DMS53 (cell line): ENCODE results near the gene HOXD11.

Experiments
- DNase-seq: peaks from one replicate; lab custom pipeline; 2025; lab: John Stamatoyannopoulos, UW

The HOXD11 gene

GRCh38 chr2:176106581-176107539 lies at the start of gene HOXD11:
Gene HOXD11, plus strand, starts transcription at chr2:176107280. Its CDS starts 76 bp downstream, at chr2:176107356.
- peak; percentile 84 for DNase-seq

DNA sequence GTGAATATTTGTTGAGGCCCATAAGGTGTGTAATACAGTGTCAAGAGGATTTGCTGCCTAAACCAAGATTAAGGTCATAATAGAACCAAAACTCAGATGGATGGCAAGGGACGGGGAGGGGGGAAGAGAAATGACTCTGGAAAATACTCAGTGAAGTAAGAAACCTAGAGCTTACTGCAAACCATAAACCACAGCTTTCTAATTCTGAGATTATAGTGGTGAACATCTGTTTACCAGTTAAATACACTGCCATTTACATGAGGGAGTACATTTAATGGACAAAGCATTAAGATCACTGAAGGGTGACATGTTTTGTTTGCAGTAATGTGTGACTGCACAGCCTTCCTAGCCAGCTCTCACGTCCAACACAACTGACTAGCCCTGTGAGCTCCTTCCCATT lies 43.1 kb upstream of the HOXD11 start:
- peak; percentile 64 for DNase-seq

DNA sequence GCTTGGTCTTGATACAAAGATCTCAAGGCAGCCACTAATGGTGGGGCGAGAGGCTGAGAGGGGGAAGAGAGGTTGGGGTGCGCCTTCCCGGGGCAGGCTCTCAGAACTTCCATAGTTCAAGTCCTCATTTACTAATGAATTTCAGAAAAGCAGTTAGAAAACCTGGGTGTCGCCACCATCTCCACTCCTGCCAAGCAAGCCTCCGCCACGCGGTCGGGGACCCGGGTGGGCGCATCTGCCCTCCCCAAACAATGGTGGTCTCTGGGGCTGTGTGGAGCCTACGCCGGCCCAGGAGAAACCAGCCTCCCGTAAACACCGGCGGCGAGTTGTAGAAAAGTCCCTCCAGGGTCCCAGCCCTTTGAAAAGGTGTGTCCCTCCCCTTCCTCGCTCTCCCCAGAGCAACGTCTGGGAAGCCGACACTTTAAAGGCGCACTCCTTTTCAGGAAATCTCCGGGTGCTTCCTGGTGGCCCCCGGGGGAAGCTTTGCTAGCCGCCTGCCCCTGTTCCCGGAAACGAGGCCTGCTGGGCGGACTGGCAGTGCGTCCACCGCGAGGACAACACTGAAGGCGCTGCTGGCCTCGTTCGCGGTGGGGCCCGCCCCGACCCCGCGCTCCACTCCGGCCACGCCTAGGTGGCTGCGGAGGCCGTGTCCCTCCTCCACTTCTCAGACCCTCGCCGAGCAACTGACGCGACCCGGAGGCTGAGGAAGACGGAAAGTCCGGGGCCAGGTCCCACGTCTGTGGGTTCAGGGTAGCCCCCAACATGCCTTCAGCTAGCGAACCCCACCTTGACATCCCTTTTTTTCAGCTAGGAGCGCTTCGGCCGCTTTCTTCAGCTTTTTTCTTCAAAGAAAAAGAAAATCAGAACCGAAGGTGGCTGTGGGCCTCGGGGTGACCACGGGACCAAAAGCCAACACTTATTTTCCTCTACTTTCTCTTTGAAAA lies 40.2 kb upstream of the HOXD11 start:
- DNase-seq: peak; percentile 50

DNA sequence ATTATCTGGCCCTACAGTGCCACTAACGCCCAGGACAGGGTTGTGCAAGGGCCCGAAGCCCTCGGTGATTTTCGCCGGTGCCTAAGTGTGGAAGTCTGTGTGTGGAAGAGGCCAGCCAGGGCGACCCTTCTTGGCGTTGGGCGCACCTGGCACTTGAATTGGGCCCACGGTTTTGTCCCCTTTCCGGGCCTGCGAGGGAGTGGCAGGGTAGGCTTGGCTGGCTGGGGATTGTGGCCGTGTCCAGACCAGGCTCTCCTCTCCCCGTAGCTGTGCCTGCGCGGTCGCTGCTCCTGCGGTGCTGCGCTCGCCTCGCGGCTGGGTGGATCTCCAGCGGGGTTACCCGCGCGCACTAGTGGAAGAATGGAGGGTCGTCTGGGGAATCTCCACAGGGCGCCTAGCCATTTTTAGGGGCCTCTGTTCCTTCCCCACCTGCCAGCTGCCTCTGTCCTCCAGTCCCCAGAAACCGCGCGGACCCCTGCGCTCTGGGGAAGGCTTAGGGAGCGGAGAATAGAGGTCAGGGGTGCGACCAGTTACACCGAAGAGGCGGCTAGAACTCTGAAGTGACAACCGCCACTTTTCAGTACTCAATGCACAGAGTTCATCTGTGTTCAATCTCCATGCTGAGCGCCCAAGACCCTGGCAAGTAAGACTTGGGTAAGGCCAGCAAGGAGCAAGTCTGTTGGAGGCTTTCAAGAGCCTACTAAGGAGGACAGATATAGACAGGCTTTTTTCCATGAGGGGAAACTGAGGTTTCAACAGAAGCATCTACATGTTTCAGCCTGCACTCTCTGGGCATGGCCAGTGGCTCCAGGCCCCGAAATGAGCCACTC lies 39.3 kb upstream of the HOXD11 start:
- peak; percentile 73 for DNase-seq

GRCh38 chr2:176068419-176068832 lies 38.7 kb upstream of the HOXD11 start:
- DNase-seq: peak; percentile 58

GRCh38 chr2:176071330-176072291 lies 35.5 kb upstream of the HOXD11 start:
- DNase-seq: no peak

DNA sequence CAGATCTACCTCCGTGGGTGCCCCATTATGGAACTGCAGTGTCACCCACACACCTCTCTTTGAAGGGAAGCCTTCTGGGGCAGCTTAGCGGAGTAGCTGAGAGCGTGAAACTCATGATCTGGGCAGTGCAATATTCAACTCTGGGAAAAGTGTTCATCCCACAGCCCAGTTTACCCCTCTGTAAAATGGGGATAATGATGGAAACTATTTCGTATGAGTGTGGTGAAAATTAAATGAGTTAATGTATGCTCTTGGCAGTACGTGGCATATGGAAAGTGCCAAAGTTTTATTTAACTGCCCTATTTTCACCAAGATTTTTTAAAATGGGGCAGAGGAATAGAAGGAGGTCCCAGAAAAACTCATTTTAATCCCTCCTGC lies 34.8 kb upstream of the HOXD11 start:
- DNase-seq: no peak

DNA sequence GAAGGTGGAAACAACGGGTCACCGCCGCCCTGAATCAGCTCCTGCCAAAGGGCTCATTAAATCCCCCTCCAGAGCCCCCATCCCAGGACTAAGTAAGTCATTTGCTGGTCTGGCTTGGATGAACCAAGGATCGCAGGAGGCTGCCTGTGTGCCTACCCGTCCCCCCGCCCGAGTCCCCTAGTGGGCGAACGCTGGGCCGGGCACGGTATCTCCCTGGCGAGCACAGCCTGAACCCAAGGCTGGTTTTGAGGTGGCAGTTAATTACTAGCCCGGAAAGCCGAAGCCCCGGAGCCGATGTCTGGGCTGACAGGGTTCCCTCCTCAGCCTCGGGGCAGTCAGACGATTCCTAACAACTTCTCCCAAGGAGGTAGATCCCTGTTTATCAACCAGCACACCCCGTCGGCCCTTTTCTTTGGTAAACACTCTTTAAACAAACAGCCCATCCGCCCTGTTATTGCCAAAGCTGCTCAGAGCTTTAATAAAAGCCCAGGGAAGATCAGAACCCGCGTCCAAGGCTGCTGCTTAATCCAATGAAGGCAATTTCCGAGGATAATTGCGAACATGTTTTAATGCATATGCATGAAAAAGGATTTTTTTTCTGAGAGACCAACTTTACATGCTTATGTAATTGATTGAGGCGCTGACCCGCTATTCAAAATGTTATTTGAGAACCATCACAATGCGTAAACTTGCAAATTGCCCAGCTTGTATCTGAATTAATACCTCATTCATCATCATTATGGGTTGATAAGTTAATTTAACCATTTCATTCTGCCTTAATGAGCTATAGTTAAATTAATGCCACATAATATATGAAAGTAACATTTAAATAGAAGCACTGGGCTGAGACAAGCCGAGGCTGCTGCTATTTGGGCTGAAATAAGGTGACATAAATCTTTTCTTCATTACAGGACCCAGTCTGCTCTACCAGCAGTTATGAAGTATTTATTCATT lies 33.9 kb upstream of the HOXD11 start:
- DNase-seq: no peak

DNA sequence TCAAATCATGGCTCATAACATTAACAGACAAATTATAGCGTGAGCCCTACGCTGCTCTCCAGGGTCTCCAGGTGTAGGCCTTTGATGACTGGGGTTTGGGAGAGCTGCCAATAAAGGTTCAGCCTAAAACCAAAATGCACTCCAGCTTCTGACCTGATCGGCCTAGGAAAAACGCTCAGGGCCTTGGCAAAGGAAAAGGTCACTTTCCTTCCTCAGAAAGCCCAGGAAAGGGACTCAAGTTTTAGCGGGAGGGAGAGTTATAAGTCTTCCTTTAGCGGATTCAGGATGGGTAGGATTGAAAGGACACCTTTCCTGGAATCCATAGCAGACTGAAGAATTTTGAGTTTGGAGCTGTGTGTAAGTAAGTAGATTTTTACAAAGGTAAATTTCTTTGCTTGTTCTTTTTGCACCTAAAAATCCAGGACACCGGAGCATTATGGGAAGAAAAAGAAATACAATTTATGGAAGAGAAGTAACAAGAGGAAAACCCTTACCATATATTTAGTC lies 32.1 kb upstream of the HOXD11 start:
- DNase-seq: no peak

DNA sequence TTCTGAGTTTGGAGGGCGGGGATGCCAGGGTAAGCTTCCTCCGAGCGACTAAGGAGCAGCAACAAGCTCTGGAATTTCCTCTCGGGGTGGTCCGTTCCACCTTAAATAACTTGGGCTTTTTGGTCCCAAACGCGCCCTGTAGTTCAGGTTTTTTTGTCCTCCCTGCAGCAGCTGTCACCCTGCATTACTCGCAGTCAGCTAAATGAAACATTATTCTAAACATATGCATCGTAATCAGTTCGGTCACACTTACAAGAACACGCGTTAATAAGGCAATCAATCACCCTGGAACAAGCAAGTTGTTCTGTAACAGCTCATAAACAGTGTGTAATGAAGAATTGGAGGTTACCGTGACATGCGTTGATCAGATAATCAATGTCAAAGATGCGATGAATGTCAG lies 31.6 kb upstream of the HOXD11 start:
- DNase-seq: no peak

- no peak for DNase-seq
Measured at GRCh38 chr2:176076063-176076462, 31.0 kb upstream of the HOXD11 start.

DNA sequence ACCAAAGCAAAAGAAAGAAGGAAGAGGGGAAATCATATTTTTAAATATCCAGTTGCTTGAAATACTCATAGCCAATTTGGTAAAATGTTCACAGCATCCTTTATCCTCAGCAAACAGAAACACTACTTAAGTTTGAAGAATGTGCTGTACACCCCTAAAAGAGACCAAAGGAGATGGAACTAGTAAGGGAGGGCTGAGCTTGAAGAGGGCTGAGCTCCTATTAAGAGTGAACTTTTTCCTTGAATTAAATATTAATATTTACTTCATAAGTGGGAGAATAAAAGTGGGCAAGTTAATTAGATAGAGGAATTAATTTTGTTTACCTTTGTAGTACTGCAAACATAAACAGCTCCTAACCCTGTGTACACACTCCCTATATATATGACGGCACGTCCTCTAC lies 30.3 kb upstream of the HOXD11 start:
- DNase-seq: no peak

- DNase-seq: peak; percentile 47
Measured at GRCh38 chr2:176078541-176079284, 28.4 kb upstream of the HOXD11 start.

GRCh38 chr2:176079285-176079830 lies 27.7 kb upstream of the HOXD11 start:
- peak; percentile 77 for DNase-seq

- DNase-seq: peak; percentile 92
Measured at GRCh38 chr2:176079831-176080539, 27.1 kb upstream of the HOXD11 start.

DNA sequence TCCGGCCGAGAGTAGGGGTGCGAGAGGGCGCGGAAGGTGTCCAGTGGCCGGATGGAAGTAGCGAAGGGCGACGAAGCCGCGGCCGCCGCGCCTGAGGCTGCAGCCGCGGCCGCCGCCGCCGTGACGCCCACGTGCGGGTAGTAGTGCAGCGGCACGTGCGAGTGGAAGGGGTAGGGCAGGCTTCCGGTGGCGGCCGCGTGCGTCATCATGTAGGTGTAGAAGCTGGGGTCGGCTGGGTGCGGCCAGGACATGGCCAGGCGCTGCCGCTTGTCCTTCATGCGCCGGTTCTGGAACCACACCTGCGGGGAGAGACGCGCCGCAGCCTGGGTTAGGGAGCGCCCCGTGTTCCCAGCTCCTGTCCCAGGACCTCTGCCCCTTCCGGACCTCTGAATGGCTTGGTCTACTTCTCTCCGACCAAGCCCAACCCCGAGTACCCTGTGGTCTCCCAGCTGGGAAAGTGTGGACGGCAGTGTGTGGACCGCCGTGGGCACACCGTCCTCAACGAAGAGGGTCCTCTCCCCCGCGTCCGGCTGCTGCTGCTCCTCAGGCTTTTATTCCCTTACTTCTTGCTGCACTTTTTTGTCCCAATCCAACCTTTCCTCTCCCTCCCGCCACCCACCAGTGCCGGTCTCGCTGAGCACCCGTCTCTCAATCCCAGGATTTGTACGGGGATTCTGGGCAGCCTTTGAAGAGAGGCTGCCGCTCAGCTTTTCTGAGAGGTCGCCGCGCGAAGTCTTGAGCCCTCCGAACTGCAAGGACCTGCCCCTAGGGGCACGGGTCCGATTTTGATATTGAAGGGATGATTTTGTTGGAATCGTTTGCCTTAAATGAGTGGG lies 26.3 kb upstream of the HOXD11 start:
- DNase-seq: peak; percentile 87
